HG02642 (cell line): ENCODE data around the gene FUT3.
"Not testable (repeated sequence)": the region's sequence is repeated elsewhere in the genome, so short reads cannot be mapped to it uniquely, and the experiment has no call there.

Source experiments
- ATAC-seq: cut with Tn5 transposase; IDR thresholded peaks from one replicate; pipeline ENCODE4 v1.9.1; 2021; ENCODE audit warnings: mild to moderate bottlenecking; ENCODE audit not compliant: unreplicated experiment, poor library complexity

FUT3 gene

GRCh38 chr19:5851302-5851701 lies at the start of gene FUT3:
TSS of gene FUT3 (minus strand) at chr19:5851449.
- no peak for ATAC-seq

GRCh38 chr19:5900976-5901375 lies 49.7 kb upstream of the FUT3 start:
- no peak for ATAC-seq

GRCh38 chr19:5899728-5900526 lies 48.7 kb upstream of the FUT3 start:
- no peak for ATAC-seq

GRCh38 chr19:5897189-5897969 lies 46.1 kb upstream of the FUT3 start:
- no peak for ATAC-seq

- no peak for ATAC-seq
These were observed 45.3 kb upstream of the FUT3 start for GRCh38 chr19:5896365-5897076.

GRCh38 chr19:5895890-5896289 lies 44.6 kb upstream of the FUT3 start:
- ATAC-seq, result no peak

GRCh38 chr19:5895409-5895808 lies 44.2 kb upstream of the FUT3 start:
- ATAC-seq, result no peak

- ATAC-seq, result no peak
These were observed 43.6 kb upstream of the FUT3 start for GRCh38 chr19:5894704-5895349.

- ATAC-seq, result no peak
These were observed 42.9 kb upstream of the FUT3 start for GRCh38 chr19:5893907-5894703.

- no peak for ATAC-seq
These were observed 42.2 kb upstream of the FUT3 start for GRCh38 chr19:5893296-5893903.

- ATAC-seq, result no peak
These were observed 41.6 kb upstream of the FUT3 start for GRCh38 chr19:5892772-5893275.

GRCh38 chr19:5891938-5892771 lies 40.9 kb upstream of the FUT3 start:
- ATAC-seq, result no peak

- ATAC-seq, result no peak
These were observed 40.3 kb upstream of the FUT3 start for GRCh38 chr19:5891572-5891937.

- ATAC-seq, result no peak
These were observed 38.9 kb upstream of the FUT3 start for GRCh38 chr19:5890099-5890498.

GRCh38 chr19:5889288-5889971 lies 38.2 kb upstream of the FUT3 start:
- no peak for ATAC-seq

GRCh38 chr19:5884065-5884811 lies 33.0 kb upstream of the FUT3 start:
- not testable (repeated sequence) for ATAC-seq
